Stomach (tissue), 4 donors: ENCODE results near the gene PLCB1.

Experiments
- EP300 ChIP-seq: sonication (generic); formaldehyde crosslinking; IDR thresholded peaks from one replicate; pipeline ENCODE4 v1.6.1; 2017; ENCODE audit warnings: antibody characterized with exemption
- POLR2A ChIP-seq, 4 donors: fragments of 450-650 bp; IDR thresholded peaks; one replicate each; pipeline ENCODE4 v1.6.1; 2016; ENCODE audit warnings: antibody characterized with exemption in 4 of 4, control low read depth in 2 of 4, mild to moderate bottlenecking in 1 of 4, moderate library complexity in 1 of 4
- POLR2AphosphoS5 ChIP-seq, 3 donors: sonication (generic); formaldehyde crosslinking; IDR thresholded peaks; one replicate each; pipeline ENCODE4 v1.6.1; 2016; ENCODE audit warnings: antibody characterized with exemption in 3 of 3

DNA sequence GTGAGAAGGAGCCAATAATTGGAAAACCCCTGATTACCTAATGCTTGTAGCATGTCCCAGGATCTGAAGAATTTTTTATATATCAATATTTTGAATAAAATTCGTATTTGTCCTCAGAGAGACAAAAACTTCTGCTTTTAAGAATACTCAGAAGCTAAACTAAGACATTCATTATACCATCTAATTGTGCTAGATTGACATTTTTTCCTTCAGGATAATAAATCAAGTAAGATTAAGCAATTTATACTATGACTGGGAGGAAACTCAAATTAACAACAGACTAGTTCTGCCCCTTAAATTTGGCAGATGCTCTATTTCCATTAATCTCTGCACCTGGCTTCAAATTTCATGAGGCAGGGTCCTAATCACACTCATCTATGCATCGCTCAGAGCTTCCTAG lies 291.4 kb downstream of the PLCB1 start:
- TF ChIP-seq POLR2A (IDR thresholded peaks at IDR 0.05) (no peak), EP300 (no peak), POLR2AphosphoS5 (IDR thresholded peaks at IDR 0.05) (no peak)
